ENCODE measurements around the gene BDKRB1.

- no peak for TF ChIP-seq CTCF (IDR thresholded peaks at IDR 0.05; ENCODE audit: low read depth, low read length)
- no peak for TF ChIP-seq EZH2phosphoT487 (IDR thresholded peaks at IDR 0.05; ENCODE audit: low read depth)
These were observed 11.3 kb downstream of the BDKRB1 start for GRCh38 chr14:96267336-96267735.

Measured in OCI-LY3 (cell line).